NCI-H1092 (cell line): Measurements from ENCODE around the gene ZNF576.
"Not testable (repeated sequence)": the region's sequence is repeated elsewhere in the genome, so short reads cannot be mapped to it uniquely, and the experiment has no call there.

ENCODE experiments used
- DNase-seq: peaks from one replicate; lab custom pipeline; 2025; lab: John Stamatoyannopoulos, UW

The ZNF576 gene, protein sequence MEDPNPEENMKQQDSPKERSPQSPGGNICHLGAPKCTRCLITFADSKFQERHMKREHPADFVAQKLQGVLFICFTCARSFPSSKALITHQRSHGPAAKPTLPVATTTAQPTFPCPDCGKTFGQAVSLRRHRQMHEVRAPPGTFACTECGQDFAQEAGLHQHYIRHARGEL

GRCh38 chr19:43595999-43596841, at the start of gene ZNF576, which contains the start of gene IRGQ:
ZNF576 (plus strand) TSS chr19:43596595; CDS start chr19:43597109, 514 bp downstream.
IRGQ (minus strand) TSS chr19:43596134; CDS start chr19:43595338, 796 bp downstream.
- peak; percentile 99 for DNase-seq

DNA sequence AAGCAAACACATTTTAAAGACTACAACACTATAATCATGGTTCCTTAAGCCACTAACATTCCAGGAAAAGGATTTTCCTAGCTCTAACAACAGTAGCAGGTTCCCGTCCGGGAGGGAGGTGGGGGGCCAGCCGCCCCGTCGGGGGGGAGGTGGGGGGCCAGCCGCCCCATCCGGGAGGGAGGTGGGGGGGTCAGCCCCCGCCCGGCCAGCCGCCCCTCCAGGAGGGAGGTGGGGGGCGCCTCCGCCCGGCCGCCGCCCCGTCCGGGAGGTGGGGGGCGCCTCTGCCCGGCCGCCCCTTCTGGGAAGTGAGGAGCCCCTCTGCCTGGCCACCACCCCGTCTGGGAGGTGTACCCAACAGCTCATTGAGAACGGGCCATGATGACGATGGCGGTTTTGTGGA, 48.5 kb upstream of the ZNF576 start:
- DNase-seq = not testable (repeated sequence)

- no peak for DNase-seq
Observed at GRCh38 chr19:43548706-43549105, 47.7 kb upstream of the ZNF576 start.

DNA sequence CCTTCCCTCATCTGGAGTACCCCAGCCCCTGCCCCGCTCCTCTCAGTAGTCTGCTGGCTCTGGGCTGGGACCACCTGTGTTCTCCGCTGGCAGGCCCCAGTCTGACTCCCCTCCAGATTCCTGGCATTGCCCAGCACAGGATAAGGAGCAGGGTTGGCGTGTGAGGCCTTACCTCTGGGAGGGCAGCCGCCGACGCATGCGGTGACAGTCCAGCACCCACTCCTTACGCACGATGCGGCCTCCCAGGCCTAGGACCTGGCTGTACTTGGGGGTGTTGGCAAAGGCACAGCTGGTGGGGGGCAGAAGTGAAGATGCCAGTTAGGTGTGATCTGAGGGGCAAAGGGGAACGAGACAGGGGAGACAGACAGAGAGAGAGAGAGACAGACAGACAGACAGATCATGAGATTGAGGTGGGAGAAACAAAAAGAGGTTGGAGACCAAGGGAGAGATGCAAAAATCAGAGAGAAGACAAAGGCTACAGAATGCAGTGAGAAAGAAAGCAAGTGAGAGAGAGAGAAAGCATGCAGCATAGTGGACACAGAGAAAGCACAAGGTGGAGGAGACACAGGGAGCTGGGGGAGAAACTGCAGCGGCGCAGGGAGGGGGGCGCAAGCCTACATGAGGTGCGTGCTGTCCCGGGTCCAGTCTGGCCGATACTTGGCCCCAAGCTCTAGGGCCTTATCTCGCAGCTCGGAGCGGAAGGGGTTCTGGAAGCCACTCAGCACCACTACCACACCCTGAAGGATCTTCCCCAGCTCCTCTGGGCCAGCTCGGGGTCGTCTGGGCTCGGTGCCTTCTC, 44.8 kb upstream of the ZNF576 start:
- no peak for DNase-seq

DNA sequence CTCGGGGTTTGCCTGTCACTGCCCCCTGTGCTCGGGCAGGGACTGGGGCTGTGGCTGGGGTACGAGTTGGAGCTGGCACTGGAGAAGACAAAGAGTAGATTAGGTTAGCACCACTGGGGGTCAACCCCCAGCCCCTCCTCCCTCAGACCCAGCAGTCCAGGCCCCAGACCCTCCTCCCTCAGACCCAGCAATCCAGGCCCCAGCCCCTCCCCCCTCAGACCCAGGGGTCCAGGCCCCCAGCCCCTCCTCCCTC, 44.3 kb upstream of the ZNF576 start:
- no peak for DNase-seq

DNA sequence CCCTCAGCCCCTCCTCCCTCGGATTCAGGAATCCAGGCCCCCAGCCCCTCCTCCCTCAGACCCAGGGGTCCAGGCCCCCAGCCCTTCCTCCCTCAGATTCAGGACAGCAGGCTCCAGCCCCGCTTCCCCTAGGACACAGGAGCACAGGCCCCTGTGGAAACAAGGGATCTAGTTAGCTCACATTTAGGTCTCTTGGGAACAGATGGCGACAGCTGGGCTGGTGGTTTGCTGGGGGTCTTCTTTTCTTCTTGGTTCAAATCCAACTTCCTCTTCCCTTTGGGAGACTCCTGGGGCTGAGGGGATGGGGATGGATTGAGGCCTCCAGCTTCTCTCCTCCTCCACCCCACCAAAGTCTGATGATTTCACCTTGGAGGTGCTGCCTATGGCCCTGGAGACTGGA, 43.8 kb upstream of the ZNF576 start:
- DNase-seq = no peak

DNA sequence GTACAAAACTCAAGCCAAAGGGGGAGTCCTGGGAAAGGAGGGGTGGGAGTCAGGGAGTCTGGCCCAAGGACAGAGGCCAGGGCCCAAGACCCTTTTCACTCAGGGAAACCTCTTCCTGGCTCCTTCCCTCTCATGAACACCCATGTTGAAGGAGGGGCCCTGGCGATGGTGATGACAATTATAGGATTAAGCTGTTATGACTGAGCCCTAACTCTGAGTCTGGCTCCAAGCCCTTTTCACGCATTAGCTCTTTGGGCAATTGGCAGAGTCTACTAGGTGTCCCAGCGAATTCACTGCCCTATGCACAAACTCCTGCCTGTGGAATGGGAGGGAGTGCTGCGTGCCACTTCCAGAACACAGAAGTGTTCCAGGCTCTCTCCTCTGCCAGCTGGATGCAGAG, 42.7 kb upstream of the ZNF576 start:
- DNase-seq = no peak

GRCh38 chr19:43554317-43554895, 42.0 kb upstream of the ZNF576 start:
- DNase-seq = no peak

DNA sequence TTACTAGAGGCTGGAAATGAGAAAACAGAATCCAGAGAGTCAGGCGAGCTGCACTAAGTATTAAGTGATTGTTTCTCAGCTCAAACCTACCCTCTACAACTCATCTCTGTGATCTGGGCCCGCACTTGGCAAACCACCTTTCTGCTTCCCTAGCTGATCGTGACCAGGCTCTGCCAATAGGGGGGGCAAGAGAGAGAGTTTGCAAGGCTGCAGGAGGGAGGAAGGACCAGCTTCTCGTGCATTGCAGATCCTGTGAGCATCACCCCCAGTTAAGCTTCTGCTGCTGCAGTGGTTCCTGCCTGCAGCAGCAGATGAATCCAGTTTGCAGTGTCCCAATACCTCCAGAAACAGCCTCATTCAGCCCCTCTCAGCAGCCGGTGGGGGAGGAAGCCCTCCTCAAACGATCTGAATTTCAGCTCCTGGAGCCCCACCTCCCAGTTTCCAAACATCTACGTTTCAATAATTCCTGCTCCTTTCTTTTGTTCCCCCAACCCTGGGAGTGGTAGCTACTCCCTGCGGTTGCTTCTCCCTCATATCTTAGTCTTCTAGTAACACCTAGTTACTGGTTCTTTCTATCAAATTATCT, 41.1 kb upstream of the ZNF576 start:
- no peak for DNase-seq

DNA sequence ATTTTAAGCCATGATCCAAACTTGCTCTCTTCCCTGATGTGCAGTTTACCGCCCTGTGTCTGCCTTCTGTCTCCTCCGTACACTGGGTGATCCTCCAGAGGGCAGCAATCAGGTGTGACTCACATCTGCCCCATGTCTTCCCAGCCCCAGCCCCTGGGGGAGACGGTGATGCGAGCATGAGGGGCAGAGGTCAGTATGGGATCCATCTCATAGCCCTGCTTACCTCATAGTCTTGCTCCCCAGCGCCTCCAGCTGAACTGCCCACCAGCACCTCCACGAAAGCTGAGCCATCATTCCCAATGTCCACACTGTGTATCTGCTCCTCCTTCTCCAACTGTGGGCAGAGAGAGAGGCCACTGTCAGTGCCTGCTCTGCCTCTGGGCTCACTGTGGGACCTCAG, 35.7 kb upstream of the ZNF576 start:
- no peak for DNase-seq

GRCh38 chr19:43561139-43561970, 35.0 kb upstream of the ZNF576 start:
- DNase-seq = no peak

- DNase-seq = no peak
Observed at GRCh38 chr19:43562226-43562697, 34.1 kb upstream of the ZNF576 start.

DNA sequence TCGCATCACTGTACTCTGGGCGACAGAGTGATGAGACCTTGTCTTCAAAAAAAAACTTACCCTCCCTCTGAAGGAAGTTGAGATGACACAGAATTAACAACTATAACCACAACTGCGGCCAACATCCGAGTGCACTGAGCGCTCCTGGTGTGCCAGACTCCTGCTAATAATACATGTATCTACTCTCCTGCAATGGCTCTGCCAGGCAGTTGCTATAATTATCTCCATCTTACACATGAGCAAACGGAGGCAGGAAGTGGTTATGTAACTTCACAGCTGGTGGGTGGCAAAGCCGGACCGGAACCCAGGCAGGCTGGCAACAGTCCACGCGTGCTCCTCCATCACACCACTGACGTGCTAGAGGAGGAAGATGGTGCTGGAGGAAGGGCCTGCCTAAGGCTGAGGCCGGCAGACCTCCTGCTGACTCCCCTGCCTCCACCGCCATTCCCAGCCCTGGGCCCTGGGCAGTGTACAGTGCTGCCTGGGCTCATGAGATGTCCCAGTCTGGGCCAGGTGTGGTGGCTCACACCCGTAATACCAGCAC, 33.6 kb upstream of the ZNF576 start:
- DNase-seq = no peak

- no peak for DNase-seq
Observed at GRCh38 chr19:43563816-43564457, 32.5 kb upstream of the ZNF576 start.

GRCh38 chr19:43564800-43565199, 31.6 kb upstream of the ZNF576 start:
- DNase-seq = no peak

GRCh38 chr19:43569657-43570056, 26.7 kb upstream of the ZNF576 start:
- DNase-seq = no peak

- DNase-seq = no peak
Observed at GRCh38 chr19:43570174-43570791, 26.1 kb upstream of the ZNF576 start.

GRCh38 chr19:43572171-43572588, 24.2 kb upstream of the ZNF576 start:
- DNase-seq = no peak

DNA sequence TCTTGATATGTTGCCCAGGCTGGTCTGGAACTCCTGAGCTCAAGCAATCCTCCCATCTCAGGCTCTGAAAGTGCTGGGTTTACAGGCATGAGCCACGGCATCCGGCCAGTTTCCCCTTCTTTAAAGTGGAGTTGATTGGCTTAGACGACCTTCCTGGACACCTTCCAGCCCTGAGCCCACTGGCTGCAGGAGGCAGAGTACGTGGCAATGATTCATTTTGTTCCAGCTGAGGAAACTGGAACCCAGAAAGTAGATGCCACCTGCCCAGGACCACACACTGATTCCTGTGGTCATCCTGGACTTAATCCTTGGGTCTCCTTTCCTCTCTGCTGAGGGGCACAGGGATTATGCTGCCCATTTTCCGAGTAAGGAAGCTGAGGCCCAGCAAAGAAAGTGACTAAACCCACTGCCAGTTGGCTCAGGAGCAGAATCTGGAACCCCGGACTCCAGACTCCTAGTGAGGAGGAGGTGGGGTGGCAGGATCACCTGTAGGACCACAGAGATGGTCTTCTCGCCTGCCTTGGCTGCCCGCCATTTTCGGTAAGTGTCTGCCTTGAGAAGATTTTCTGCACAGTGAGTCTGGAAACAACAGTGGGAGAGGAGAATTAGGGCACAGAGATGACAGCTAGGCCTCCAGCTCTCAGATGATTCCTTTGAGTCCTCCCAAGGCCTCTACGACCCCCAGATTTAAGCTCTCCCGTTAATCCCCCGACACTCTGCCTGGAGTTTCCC, 21.8 kb upstream of the ZNF576 start:
- DNase-seq = no peak
